ENCODE results near the gene PPP1R11.

GRCh38 chr6:30116724-30117123 lies 49.7 kb downstream of the PPP1R11 start:
- TF ChIP-seq REST (IDR thresholded peaks at IDR 0.05; ENCODE audit: insufficient read depth in 1 of 2, low read depth in 2 of 2, low read length in 1 of 2) (no peak), CTCF (IDR thresholded peaks at IDR 0.05) (peak; percentile 23; the same call in 1 of the 2 replicates), POLR2AphosphoS5 (IDR thresholded peaks at IDR 0.05; ENCODE audit: low read depth, low read length) (no peak)
